HG03095 (cell line): Measurements from ENCODE around the gene R3HDM1.
"Not testable (repeated sequence)": the region's sequence is repeated elsewhere in the genome, so short reads cannot be mapped to it uniquely, and the experiment has no call there.

ENCODE experiments used
- ATAC-seq: cut with Tn5 transposase; IDR thresholded peaks from one replicate; pipeline ENCODE4 v1.9.1; 2021; ENCODE audit warnings: moderate library complexity; ENCODE audit not compliant: unreplicated experiment

R3HDM1 gene

GRCh38 chr2:135638825-135639224, 107.5 kb downstream of the R3HDM1 start:
- ATAC-seq = no peak

GRCh38 chr2:135641156-135642068, 110.1 kb downstream of the R3HDM1 start:
- ATAC-seq = no peak

- no peak for ATAC-seq
Measured at GRCh38 chr2:135647836-135648579, 116.7 kb downstream of the R3HDM1 start.

GRCh38 chr2:135650721-135651120, 119.4 kb downstream of the R3HDM1 start:
- ATAC-seq = no peak

- ATAC-seq = no peak
Measured at GRCh38 chr2:135651717-135652116, 120.4 kb downstream of the R3HDM1 start.

- not testable (repeated sequence) for ATAC-seq
Measured at GRCh38 chr2:135654239-135654638, 123.0 kb downstream of the R3HDM1 start.

- no peak for ATAC-seq
Measured at GRCh38 chr2:135657806-135658582, 126.7 kb downstream of the R3HDM1 start.

GRCh38 chr2:135662088-135662487, 130.8 kb downstream of the R3HDM1 start:
- no peak for ATAC-seq

- ATAC-seq = no peak
Measured at GRCh38 chr2:135663148-135663700, 131.9 kb downstream of the R3HDM1 start.

- peak; percentile 90 for ATAC-seq
Measured at GRCh38 chr2:135664623-135665068, 133.4 kb downstream of the R3HDM1 start.

GRCh38 chr2:135667045-135667444, 135.8 kb downstream of the R3HDM1 start:
- no peak for ATAC-seq

- ATAC-seq = no peak
Measured at GRCh38 chr2:135674453-135674852, 143.2 kb downstream of the R3HDM1 start.

- no peak for ATAC-seq
Measured at GRCh38 chr2:135676031-135676430, 144.7 kb downstream of the R3HDM1 start.

GRCh38 chr2:135679125-135679524, 147.8 kb downstream of the R3HDM1 start:
- no peak for ATAC-seq

- ATAC-seq = no peak
Measured at GRCh38 chr2:135685361-135685760, 154.1 kb downstream of the R3HDM1 start.

GRCh38 chr2:135688978-135689377, 157.7 kb downstream of the R3HDM1 start:
- no peak for ATAC-seq

- no peak for ATAC-seq
Measured at GRCh38 chr2:135689679-135690078, 158.4 kb downstream of the R3HDM1 start.

GRCh38 chr2:135694711-135695110, 163.4 kb downstream of the R3HDM1 start:
- ATAC-seq = no peak

- ATAC-seq = no peak
Measured at GRCh38 chr2:135698838-135699237, 167.6 kb downstream of the R3HDM1 start.

GRCh38 chr2:135701442-135701841, 170.2 kb downstream of the R3HDM1 start:
- ATAC-seq = no peak

GRCh38 chr2:135703300-135703699, 172.0 kb downstream of the R3HDM1 start:
- ATAC-seq = no peak
